DMS 273 (cell line): ENCODE measurements around the gene FAM163A.
"Not testable (repeated sequence)": the region's sequence is repeated elsewhere in the genome, so short reads cannot be mapped to it uniquely, and the experiment has no call there.

Source experiments
- DNase-seq: peaks from one replicate; lab custom pipeline; 2025; ENCODE audit not compliant: unreplicated experiment; lab: John Stamatoyannopoulos, UW

FAM163A gene

DNA sequence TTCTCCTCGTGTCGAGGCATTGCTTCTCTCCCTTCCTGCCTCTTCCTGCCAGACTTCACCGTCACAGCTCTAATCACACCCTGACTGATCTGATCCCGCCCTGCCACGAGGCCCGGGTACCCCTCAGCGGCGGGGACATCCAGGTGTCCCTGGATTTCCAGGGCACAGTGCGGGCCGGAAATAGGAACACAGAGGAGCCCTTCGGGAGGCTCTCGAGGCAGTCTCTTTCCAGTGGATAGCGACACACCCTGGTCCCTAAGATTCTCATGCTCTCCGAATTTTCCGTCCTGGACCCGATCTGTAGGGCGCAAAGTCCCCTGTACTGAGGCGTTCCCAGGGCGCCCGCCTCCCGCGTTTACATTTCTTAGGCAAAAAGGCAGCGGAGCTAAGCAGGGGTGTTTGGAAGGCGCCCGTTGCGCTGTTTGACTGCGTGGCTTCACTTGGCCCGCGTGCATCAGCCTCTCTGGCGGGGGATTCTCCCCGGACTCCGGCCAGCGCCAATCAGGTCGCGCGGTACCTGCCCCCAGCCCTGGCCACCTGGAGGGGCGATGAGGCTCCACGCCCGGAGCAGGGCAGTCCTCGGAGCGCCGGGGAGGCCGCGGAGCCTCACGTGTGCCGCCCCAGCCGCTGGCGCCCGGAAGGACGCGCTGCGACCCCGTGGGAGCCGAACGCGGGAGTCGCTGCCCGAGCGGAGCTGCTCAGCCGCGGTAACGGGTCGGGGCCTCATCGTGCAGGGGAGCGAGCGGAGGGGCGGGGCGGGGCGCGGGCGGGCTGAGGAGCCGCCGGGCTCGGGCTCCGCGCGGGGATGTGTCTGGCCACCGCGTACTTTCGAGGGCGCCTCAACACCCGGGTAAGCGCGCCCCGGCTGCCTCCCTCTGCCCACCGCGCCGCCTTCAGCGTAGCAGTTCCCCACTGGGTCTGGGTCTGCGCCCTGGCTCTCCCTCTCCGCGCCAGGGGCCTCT, at the start of gene FAM163A:
FAM163A (plus strand) TSS at position 575 of the 962 bp plus-strand sequence. CDS start 69,807 bp downstream, outside the sequence.
- DNase-seq = peak; percentile 77

DNA sequence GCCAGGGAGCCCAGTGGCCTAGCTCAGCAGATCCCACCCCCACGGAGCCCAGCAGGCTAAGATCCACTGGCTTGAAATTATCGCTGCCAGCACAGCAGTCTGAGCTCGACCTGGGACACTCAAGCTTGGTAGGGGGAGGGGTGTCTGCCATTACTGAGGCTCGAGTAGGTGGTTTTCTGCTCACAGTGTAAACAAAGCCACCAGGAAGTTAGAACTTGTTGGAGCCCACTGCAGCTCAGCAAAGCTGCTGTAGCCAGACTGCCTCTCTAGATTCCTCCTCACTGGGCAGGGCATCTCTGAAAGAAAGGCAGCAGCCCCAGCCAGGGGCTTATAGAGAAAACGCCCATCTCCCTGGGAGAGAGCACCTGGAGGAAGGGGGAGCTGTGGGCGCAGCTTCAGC, 48.6 kb upstream of the FAM163A start:
- not testable (repeated sequence) for DNase-seq

GRCh38 chr1:179702946-179703539, 40.0 kb upstream of the FAM163A start:
- no peak for DNase-seq

GRCh38 chr1:179706339-179706941, 36.7 kb upstream of the FAM163A start:
- DNase-seq = peak; percentile 83

DNA sequence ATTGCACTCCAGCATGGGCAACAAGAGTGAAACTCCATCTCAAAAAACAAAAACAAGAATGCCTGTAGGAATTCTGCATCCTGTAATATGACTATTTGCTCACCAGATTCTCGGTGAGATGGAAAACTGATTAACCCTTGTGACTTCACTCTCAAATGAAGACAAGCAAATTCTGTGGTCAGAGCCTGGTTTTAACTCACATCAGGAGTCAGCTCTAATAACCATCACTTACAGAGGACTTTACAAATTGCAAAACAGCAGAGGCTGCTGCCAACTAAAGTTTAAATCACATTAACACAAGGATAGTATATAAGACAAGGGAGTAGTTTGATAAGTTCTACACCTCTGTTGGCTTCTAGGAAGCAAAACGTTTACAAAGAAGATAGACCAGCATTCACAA, 35.7 kb upstream of the FAM163A start:
- DNase-seq = no peak

DNA sequence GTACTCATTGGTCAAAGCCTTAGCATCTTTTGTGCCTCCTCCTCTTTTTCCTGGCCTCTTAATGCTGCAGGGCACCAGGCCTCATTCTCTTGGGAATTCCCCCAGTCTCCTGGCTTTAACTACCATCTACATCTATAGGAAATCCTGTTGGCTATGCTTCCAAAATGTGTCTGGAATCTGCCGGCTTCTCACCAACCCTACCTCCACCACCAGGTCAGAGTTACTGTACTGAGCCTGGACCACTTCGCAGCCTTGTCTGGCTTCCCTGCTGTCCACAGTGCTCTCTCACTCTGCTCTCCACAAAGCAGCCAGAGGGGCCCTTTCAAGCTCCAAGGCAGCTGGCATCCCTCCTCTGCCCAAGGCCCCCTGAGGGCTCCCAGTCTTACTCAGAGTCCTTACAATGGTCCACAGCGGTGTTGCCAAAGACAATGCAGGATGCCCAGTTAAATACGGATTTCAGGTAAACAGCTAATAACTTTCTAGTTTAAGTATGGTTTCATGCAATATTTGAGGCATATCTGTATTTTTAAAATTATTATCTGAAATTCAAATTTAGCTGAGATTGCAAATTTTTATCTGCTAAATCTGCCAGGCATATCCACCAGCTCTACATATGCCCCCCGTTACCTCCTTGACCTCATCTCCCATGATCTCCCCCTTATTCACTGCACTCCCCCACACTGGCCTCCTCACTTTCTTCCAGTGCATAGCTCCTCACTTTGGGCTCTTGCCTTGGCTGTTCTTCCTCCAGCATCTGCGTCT, 34.5 kb upstream of the FAM163A start:
- DNase-seq = peak; percentile 16

GRCh38 chr1:179709841-179710329, 33.2 kb upstream of the FAM163A start:
- DNase-seq = peak; percentile 78

- DNase-seq = no peak
Observed at GRCh38 chr1:179714159-179714558, 28.9 kb upstream of the FAM163A start.

DNA sequence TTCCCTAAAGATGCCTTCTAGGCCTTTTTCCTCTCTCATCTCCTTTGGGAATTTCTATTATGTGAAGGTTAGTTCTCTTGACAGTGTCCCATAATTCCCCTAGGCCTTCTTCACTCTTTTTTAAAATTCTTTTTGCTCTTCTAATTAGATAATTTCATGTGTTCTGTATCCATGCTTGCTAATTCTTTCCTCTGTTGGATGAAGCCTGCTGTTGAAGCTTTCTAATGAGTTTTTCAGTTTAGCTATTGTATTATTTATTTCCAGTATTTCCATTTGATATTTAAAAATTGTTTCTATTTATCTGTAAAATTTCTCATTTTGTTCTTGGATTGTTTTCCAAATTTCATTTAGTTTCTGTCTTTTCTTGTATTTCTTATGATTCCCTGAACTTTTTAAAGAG, 28.5 kb upstream of the FAM163A start:
- DNase-seq = no peak

GRCh38 chr1:179719272-179719671, 23.8 kb upstream of the FAM163A start:
- no peak for DNase-seq

DNA sequence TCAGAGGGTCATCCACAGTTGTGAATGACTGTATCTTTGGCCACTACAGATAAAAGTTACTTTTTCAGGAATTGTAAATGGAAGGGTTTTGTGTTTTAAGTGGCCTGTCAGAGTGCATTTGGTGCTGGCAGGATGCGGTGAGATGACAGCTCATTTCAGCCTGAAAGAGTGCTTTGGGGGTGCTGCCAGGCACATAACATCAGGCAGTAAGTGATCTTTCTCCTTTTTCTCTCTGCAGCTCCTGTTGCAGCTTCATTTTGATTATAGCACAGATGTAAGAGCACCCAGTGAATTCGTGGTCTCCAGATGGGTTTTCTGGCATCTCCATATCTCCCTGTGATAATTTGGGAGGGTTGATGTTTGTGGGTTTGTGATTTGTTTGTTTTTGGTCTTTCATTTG, 14.8 kb upstream of the FAM163A start:
- DNase-seq = peak; percentile 24

GRCh38 chr1:179729881-179730280, 13.2 kb upstream of the FAM163A start:
- DNase-seq = no peak

GRCh38 chr1:179731643-179732042, 11.4 kb upstream of the FAM163A start:
- no peak for DNase-seq

DNA sequence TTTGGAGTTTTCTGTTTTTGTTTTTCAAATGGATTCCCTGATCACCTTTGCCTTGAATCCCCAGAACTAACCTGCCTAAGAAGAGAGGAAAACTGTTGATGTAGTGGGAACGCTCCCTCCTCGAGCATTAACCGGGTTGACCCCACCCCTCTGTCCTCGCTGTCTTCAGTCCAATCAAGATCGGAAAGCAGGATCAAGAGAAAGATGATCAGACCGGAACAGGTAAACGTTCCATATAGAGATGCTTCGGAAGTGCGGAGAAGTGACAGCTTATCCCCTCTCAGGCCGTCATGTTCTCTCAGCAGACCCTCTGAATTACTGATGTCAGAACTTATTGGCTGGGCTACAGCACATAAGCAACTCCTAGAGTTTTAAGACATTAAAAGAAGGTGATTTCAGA, 800 bp upstream of the FAM163A start:
- no peak for DNase-seq

DNA sequence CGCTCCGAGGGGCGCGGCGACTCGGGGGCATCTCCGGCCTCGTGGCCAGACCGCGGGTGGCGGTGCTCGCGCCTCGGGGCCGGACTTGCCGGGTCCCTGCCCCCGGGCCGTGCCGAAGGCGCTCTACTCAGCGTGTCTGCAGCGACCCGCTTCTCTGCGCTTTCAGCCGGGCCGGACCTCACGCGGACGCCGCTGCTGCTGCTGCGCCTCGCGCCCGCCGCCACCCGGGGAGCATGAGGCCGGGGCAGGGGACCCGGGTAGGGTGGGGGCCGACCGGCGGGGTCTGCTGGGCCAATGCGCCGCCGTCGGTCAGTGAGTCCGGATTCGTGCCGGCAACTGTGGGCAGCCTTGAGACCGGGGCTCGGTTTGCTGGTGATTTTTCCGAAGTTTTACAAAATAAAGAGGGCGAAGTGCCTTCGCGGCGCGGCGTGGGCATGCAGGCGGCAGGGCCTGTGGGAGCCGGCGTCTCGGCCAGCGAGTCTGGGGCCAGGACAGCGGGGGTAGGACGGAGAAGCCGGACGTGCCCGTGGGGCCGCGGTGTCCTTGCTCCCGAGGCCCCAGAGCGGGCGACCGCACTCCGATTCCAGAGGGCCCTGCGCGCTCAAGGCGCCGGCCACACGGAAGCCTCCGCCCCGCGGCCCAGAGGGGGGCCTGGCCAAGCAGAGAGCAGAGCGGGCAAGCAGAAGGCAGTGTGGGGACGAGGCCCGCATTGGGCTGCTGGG, 749 bp downstream of the FAM163A start:
- DNase-seq = peak; percentile 58

- DNase-seq = no peak
Observed at GRCh38 chr1:179744401-179745130, 1.5 kb downstream of the FAM163A start.

DNA sequence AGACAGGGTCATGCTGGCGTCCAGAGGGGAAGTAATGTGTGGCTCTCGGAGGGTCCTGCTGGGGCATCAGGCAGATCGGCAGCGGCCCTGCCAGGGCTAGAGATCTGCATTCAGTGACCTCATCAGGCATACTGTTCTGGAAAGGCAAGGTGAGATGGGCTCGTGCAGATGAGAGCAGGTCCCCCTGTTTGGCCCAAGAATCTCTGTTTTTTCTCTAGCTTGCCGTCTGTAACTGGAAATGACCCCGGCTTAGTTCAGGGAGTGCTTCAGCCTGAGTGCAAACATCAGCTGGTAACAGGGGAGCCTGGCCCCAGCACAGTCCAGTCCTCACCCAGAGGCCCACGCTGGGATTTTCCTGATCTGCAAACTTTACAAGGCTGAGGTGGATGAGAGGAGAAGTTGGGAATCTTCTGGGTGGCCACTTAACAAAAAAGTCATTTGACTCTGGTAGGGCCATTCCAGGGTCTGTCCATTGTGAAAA, 2.1 kb downstream of the FAM163A start:
- no peak for DNase-seq

GRCh38 chr1:179745743-179746142, 2.7 kb downstream of the FAM163A start:
- DNase-seq = no peak

DNA sequence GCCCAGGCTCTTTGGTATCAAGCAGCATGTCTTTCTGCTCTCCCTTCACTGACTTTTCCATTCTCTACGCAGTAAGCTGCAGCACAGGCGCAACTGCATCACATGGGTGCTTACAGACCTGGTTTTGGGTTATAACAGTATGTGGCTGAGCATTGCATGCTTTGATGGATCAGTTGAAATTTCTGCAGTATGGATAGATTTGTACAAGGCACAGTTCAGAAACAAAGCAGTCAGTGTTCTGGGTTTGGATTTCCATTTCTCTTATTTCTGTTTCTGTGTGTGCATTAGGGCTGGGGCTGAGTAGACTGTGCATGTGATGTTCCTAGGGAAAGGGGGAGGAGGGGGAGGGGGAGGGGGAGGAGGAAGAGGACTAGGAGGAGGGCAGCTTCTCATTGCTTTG, 4.5 kb downstream of the FAM163A start:
- DNase-seq = no peak
